Esophagus muscularis mucosa (tissue), 4 donors: ENCODE measurements around the gene HOXD1. TPM values are rescaled to one million over a fixed set of nuclear protein-coding genes. Genes with fewer than 3 reads are reported as not detected.
A peak's percentile ranks its signal among the peaks of the same experiment; 100 is the strongest.

Experiments
- DNase-seq: peaks from one replicate; pipeline ENCODE4 v3.0.0-alpha.2; 2017; ENCODE audit errors: extremely low spot score
- H3K27ac ChIP-seq, 4 donors: fragments of 200-600 bp; sonication (generic); replicated peaks in 1 of 4; 1 replicate in 3 of 4; 2 replicates in 1 of 4; pipeline ENCODE4 v1.5.1; 2016 to 2019; ENCODE audit warnings: mild to moderate bottlenecking in 1 of 4
- H3K27me3 ChIP-seq, 4 donors: fragments of 200-600 bp; sonication (generic); one replicate each; pipeline versions ENCODE4 v1.5.1 to v1.6.0; 2016 to 2019
- H3K36me3 ChIP-seq, 4 donors: fragments of 200-600 bp; sonication (generic); one replicate each; pipeline ENCODE4 v1.5.1; 2016 to 2019
- H3K4me1 ChIP-seq, 4 donors: fragments of 200-600 bp; sonication (generic); one replicate each; pipeline ENCODE4 v1.5.1; 2016 to 2019
- H3K4me3 ChIP-seq, 4 donors: fragments of 200-600 bp; sonication (generic); 1 replicate in 2 of 4; 2 replicates in 2 of 4; pipeline ENCODE4 v1.5.1; 2016 to 2019; ENCODE audit warnings: mild to moderate bottlenecking in 4 of 4, moderate library complexity in 1 of 4
- H3K9me3 ChIP-seq, 4 donors: fragments of 200-600 bp; sonication (generic); 1 replicate in 3 of 4; 2 replicates in 1 of 4; pipeline ENCODE4 v1.5.1; 2016 to 2019
- EP300 ChIP-seq: sonication (generic); formaldehyde crosslinking; IDR thresholded peaks from one replicate; pipeline ENCODE4 v1.6.1; 2017; ENCODE audit warnings: antibody characterized with exemption
- POLR2A ChIP-seq: fragments of 450-650 bp; IDR thresholded peaks from one replicate; pipeline ENCODE4 v1.6.1; 2017; ENCODE audit warnings: antibody characterized with exemption, moderate library complexity, mild to moderate bottlenecking, low read depth
- POLR2AphosphoS5 ChIP-seq, 2 donors: sonication (generic); formaldehyde crosslinking; IDR thresholded peaks; one replicate each; pipeline ENCODE4 v1.6.1; 2017; ENCODE audit warnings: antibody characterized with exemption in 2 of 2
- WGBS: methylation state at CpG from one replicate; pipeline ENCODE4 v1.1.5; 2018; 5-methylcytosine and 5-hydroxymethylcytosine counted together
- intact Hi-C: fragments of 100-400 bp; cut with DNase I; formaldehyde crosslinking; loops from one replicate; pipeline ENCODE4 v1.15.1; 2023
- total RNA-seq, 4 donors: library from RNA; depleted of rRNA; stranded (reverse); fragments of >200 nt; gene quantifications; one replicate each; pipeline versions ENCODE4 v1.1.0 to v1.2.1, GENCODE V29; 2016
- TF ChIP-seq, protein P1 (sequence below), 3 experiments: fragments of 200-600 bp in 2 of 3; fragments of 450-650 bp in 1 of 3; sonication (generic) in 2 of 3; IDR thresholded peaks; one replicate each; pipeline ENCODE4 v1.5.1; 2017 to 2019; ENCODE audit warnings: antibody characterized with exemption in 3 of 3, mild to moderate bottlenecking in 2 of 3, moderate library complexity in 1 of 3

Gene HOXD1
- total RNA-seq, 4 donors from 2014 or later, result 0.19 to 0.34 TPM; not detected in 2

DNA sequence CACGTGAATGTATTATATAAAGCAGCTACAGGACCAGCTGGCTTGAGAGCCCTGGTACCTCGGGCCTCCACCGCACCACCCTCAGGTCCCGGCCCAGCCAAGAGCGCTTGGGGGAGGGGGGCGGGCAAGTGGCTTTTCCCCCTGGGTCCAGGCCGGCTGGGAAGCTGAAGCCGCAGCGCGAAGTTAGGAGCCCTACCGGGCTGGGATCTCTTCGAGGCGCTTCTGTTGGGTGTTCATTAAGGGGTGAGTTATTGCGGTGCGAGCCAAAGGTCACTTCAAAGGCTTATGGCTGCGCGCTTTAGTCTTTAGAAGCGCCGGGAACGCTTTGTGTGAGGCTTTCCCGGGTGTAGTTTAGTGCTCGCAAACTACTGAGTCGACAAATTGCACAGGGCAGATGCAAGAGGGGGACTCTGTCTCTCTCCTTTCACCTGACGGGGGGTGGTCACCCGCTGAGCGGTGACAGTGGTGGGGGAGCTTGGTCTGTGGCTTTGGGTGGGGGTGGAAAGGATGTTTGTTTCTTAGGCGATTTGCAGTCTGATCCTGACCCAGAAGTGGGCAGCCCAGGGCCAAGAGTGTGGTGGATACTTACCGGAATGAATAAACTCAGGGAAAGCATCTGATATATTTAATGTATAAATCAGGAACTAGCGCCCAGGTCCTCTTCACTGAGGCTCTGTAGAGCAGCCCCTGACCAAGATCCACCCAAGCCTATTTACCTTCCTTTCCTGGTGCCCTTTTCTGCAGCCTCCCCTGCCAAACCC lies 25.4 kb upstream of the HOXD1 start:
- H3K27ac ChIP-seq, result no peak overlapping the region
- DNase-seq, result no peak
- H3K27me3 ChIP-seq, result peaks cover 0 to 100% (median 70%) of the 10 kb centered on the region in 4 donors
- intact Hi-C loops, result no loop called here
- H3K4me3 ChIP-seq, result no peak overlapping the region
- TF ChIP-seq, protein P1, sequence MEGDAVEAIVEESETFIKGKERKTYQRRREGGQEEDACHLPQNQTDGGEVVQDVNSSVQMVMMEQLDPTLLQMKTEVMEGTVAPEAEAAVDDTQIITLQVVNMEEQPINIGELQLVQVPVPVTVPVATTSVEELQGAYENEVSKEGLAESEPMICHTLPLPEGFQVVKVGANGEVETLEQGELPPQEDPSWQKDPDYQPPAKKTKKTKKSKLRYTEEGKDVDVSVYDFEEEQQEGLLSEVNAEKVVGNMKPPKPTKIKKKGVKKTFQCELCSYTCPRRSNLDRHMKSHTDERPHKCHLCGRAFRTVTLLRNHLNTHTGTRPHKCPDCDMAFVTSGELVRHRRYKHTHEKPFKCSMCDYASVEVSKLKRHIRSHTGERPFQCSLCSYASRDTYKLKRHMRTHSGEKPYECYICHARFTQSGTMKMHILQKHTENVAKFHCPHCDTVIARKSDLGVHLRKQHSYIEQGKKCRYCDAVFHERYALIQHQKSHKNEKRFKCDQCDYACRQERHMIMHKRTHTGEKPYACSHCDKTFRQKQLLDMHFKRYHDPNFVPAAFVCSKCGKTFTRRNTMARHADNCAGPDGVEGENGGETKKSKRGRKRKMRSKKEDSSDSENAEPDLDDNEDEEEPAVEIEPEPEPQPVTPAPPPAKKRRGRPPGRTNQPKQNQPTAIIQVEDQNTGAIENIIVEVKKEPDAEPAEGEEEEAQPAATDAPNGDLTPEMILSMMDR (IDR thresholded peaks at IDR 0.05), result no peak
- TF ChIP-seq POLR2AphosphoS5 (IDR thresholded peaks at IDR 0.05) (no peak), EP300 (no peak)
- 34% methylated on average over 19 of the region's 29 CpGs for WGBS
- no peaks in the 10 kb centered on the region for H3K36me3 ChIP-seq
- peaks cover 11 to 54% (median 43%) of the 10 kb centered on the region in 4 donors for H3K4me1 ChIP-seq
- H3K9me3 ChIP-seq, result peaks cover 0 to 5% (median 0%) of the 10 kb centered on the region in 4 donors

- Histone ChIP-seq H3K27me3 (peaks cover 0 to 100% (median 64%) of the 10 kb centered on the region in 4 donors), H3K27ac (no peak overlapping the region), H3K4me1 (peaks cover 11 to 48% (median 38%) of the 10 kb centered on the region in 4 donors), H3K9me3 (peaks cover 0 to 5% (median 0%) of the 10 kb centered on the region in 4 donors), H3K36me3 (no peaks in the 10 kb centered on the region), H3K4me3 (no peak overlapping the region)
- TF ChIP-seq, protein P1 (IDR thresholded peaks at IDR 0.05), result no peak
- TF ChIP-seq POLR2A (no peak), POLR2AphosphoS5 (IDR thresholded peaks at IDR 0.05) (no peak)
- DNase-seq, result no peak
- intact Hi-C loops, result no loop called here
- WGBS, result 18% methylated on average over 12 of the region's 12 CpGs
Measured at GRCh38 chr2:176163672-176164056, 24.8 kb upstream of the HOXD1 start.

GRCh38 chr2:176164201-176164600 lies 24.3 kb upstream of the HOXD1 start:
- H3K27ac ChIP-seq, result no peak overlapping the region
- intact Hi-C loops, result no loop called here
- H3K4me3 ChIP-seq, result no peak overlapping the region
- no peaks in the 10 kb centered on the region for H3K36me3 ChIP-seq
- H3K4me1 ChIP-seq, result peaks cover 11 to 42% (median 32%) of the 10 kb centered on the region in 4 donors
- 46% methylated on average over 13 of the region's 13 CpGs for WGBS
- no peak for DNase-seq
- H3K9me3 ChIP-seq, result peaks cover 0 to 5% (median 0%) of the 10 kb centered on the region in 4 donors
- TF ChIP-seq POLR2AphosphoS5 (IDR thresholded peaks at IDR 0.05) (no peak), POLR2A (no peak), EP300 (no peak)
- TF ChIP-seq, protein P1 (IDR thresholded peaks at IDR 0.05), result no peak
- H3K27me3 ChIP-seq, result peaks cover 0 to 100% (median 61%) of the 10 kb centered on the region in 4 donors

DNA sequence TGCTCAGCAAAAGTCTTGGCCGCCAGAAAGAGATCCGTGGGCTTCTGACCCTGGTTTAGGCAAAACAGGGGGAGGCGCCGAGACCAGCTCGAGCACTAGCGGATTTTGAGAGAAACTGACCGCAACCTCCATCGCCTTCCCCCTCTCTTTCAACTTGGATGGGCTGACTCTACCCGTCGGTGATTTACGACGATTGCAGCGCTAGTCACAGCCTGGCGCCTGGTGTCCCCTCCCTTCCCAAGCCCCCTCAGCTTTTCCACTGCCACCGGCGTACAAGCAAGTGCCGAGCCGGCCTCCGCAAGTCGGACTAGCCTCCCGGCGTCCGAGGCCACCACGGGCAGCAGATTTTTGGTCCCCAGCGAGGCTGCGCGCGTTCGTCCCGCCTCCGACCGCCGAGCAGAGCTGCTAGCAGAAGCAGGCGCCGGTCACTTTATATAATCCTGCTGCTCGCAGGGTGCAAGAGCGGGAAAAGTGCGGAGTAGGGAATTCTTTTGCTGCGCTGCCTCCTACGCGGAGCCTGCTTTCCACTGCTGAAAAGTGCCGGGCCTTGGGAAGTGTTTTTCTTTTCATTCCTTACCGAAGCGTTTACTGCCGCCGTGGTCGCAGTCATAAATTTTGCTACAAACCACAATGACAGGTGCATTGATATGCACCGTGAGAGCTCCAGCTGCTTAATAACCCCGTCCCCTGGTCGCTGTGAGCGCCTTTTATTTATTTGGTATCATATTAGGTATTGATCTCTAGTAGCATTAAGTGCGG lies 23.7 kb upstream of the HOXD1 start:
- no peak overlapping the region for H3K27ac ChIP-seq
- peaks cover 0 to 100% (median 59%) of the 10 kb centered on the region in 4 donors for H3K27me3 ChIP-seq
- intact Hi-C loops, result no loop called here
- peaks cover 7 to 37% (median 26%) of the 10 kb centered on the region in 4 donors for H3K4me1 ChIP-seq
- WGBS, result 18% methylated on average over 46 of the region's 52 CpGs
- TF ChIP-seq POLR2A, result no peak
- TF ChIP-seq, protein P1 (IDR thresholded peaks at IDR 0.05), result no peak
- TF ChIP-seq EP300, result no peak
- no peak for TF ChIP-seq POLR2AphosphoS5 (IDR thresholded peaks at IDR 0.05)
- no peak for DNase-seq
- peak overlapping the region in 1 of 4 donors; percentile 1 for H3K4me3 ChIP-seq
- no peaks in the 10 kb centered on the region for H3K36me3 ChIP-seq
- peaks cover 0 to 5% (median 0%) of the 10 kb centered on the region in 4 donors for H3K9me3 ChIP-seq
